Ascending aorta (tissue), 2 donors: ENCODE data around the gene KCNQ5. TPM values are rescaled to one million over a fixed set of nuclear protein-coding genes. Genes with fewer than 3 reads are reported as not detected.

Experiments
- DNase-seq, 2 donors: peaks; one replicate each; pipeline ENCODE4 v3.0.0-alpha.2; 2019; ENCODE audit warnings: low spot score in 2 of 2
- H3K27ac ChIP-seq, 2 donors: fragments of 200-600 bp; sonication (generic); one replicate each; pipeline ENCODE4 v1.5.1; 2016 to 2017; ENCODE audit warnings: mild to moderate bottlenecking in 1 of 2
- H3K27me3 ChIP-seq: fragments of 200-600 bp; sonication (generic); one replicate; pipeline ENCODE4 v1.5.1; 2017
- H3K36me3 ChIP-seq, 2 donors: fragments of 200-600 bp; sonication (generic); one replicate each; pipeline ENCODE4 v1.5.1; 2016
- H3K4me1 ChIP-seq, 2 donors: fragments of 200-600 bp; sonication (generic); one replicate each; pipeline ENCODE4 v1.5.1; 2016 to 2017; ENCODE audit warnings: mild to moderate bottlenecking in 1 of 2
- H3K4me3 ChIP-seq, 2 donors: fragments of 200-600 bp; sonication (generic); one replicate each; pipeline ENCODE4 v1.5.1; 2016 to 2017; ENCODE audit warnings: mild to moderate bottlenecking in 1 of 2
- H3K9me3 ChIP-seq, 2 donors: fragments of 200-600 bp; sonication (generic); one replicate each; pipeline ENCODE4 v1.5.1; 2016
- CTCF ChIP-seq, 3 experiments: fragments of 200-600 bp in 2 of 3; fragments of 450-650 bp in 1 of 3; sonication (generic) in 2 of 3; IDR thresholded peaks; one replicate each; pipeline ENCODE4 v1.5.1; 2016 to 2019; ENCODE audit warnings: antibody characterized with exemption in 3 of 3, mild to moderate bottlenecking in 1 of 3, moderate library complexity in 1 of 3
- intact Hi-C: fragments of 100-400 bp; cut with DNase I; formaldehyde crosslinking; loops from one replicate; pipeline ENCODE4 v1.15.1; 2023
- total RNA-seq: library from RNA; depleted of rRNA; stranded (reverse); fragments of >200 nt; gene quantifications from one replicate; pipeline ENCODE4 v1.1.0, GENCODE V29; 2016

KCNQ5 gene
- total RNA-seq, 1 donor from 2014 or later: 4.5 TPM

GRCh38 chr6:72816022-72816421, 194.2 kb downstream of the KCNQ5 start:
- Histone ChIP-seq H3K36me3 (no peaks in the 10 kb centered on the region), H3K27me3 (no peaks in the 10 kb centered on the region), H3K4me3 (no peak overlapping the region), H3K4me1 (peaks cover 0 to 4% of the 10 kb centered on the region in 2 donors), H3K9me3 (no peaks in the 10 kb centered on the region), H3K27ac (no peak overlapping the region)
- no peak for TF ChIP-seq CTCF (IDR thresholded peaks at IDR 0.05)
- no peak for DNase-seq
- intact Hi-C loops: no loop called here

DNA sequence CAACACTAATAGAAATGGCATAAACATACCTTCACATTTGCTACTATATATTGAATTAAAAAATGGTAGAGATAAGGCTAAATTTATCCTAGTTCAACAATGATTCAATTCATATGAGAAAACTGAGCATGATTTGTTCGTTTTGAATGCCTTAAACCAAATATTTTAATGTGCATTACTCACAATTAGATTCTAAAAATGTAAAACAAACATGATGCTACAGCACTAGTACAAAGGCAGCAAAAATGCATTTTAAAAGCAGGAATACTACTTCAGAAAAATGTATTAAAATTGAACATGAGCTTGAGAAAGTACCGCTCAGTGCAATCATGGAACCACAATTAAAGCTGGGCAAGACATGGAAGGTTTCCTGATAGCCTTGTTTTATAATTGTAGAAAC, 195.3 kb downstream of the KCNQ5 start:
- DNase-seq: no peak
- Histone ChIP-seq H3K27me3 (no peaks in the 10 kb centered on the region), H3K9me3 (no peaks in the 10 kb centered on the region), H3K4me3 (no peak overlapping the region), H3K36me3 (no peaks in the 10 kb centered on the region), H3K27ac (no peak overlapping the region), H3K4me1 (no peaks in the 10 kb centered on the region)
- intact Hi-C loops: no loop called here
- TF ChIP-seq CTCF (IDR thresholded peaks at IDR 0.05): no peak

GRCh38 chr6:72819609-72820008, 197.7 kb downstream of the KCNQ5 start:
- H3K9me3 ChIP-seq: no peaks in the 10 kb centered on the region
- no peak overlapping the region for H3K4me3 ChIP-seq
- DNase-seq: no peak
- intact Hi-C loops: no loop called here
- no peaks in the 10 kb centered on the region for H3K27me3 ChIP-seq
- H3K36me3 ChIP-seq: no peaks in the 10 kb centered on the region
- no peaks in the 10 kb centered on the region for H3K4me1 ChIP-seq
- H3K27ac ChIP-seq: no peak overlapping the region
- no peak for TF ChIP-seq CTCF (IDR thresholded peaks at IDR 0.05)

- Histone ChIP-seq H3K9me3 (no peaks in the 10 kb centered on the region), H3K27me3 (no peaks in the 10 kb centered on the region), H3K4me1 (no peaks in the 10 kb centered on the region), H3K4me3 (no peak overlapping the region), H3K36me3 (no peaks in the 10 kb centered on the region), H3K27ac (no peak overlapping the region)
- TF ChIP-seq CTCF (IDR thresholded peaks at IDR 0.05): no peak
- DNase-seq: no peak
- intact Hi-C loops: no loop called here
Observed at GRCh38 chr6:72820153-72820552, 198.3 kb downstream of the KCNQ5 start.

DNA sequence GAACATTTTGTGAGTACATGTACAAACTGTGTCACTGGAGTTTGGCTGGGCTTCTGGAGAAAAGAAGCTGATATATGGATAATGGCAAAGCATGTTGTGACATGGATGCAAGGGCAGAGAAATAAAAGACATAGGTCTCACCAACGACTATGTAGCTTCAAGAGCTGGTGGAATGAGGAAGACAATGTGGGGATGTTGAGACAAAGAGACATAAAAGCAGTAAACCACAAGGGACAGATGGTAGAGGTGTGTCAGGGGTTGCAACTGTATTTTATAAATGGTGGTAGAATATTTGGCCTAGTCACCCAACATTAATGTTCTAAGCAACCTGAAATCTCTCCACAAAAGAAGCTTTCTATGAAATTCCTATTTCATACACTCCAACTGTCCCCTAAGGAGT, 199.0 kb downstream of the KCNQ5 start:
- no peak for DNase-seq
- no peaks in the 10 kb centered on the region for H3K9me3 ChIP-seq
- H3K4me3 ChIP-seq: no peak overlapping the region
- intact Hi-C loops: no loop called here
- H3K4me1 ChIP-seq: no peaks in the 10 kb centered on the region
- H3K27ac ChIP-seq: no peak overlapping the region
- no peaks in the 10 kb centered on the region for H3K36me3 ChIP-seq
- H3K27me3 ChIP-seq: no peaks in the 10 kb centered on the region
- no peak for TF ChIP-seq CTCF (IDR thresholded peaks at IDR 0.05)

GRCh38 chr6:72822023-72822422, 200.2 kb downstream of the KCNQ5 start:
- DNase-seq: no peak
- no peaks in the 10 kb centered on the region for H3K36me3 ChIP-seq
- intact Hi-C loops: no loop called here

More at GRCh38 chr6:72822023-72822422, 200.2 kb downstream of the KCNQ5 start:
- no peaks in the 10 kb centered on the region for H3K27me3 ChIP-seq
- TF ChIP-seq CTCF (IDR thresholded peaks at IDR 0.05): no peak
- no peak overlapping the region for H3K27ac ChIP-seq
- no peaks in the 10 kb centered on the region for H3K9me3 ChIP-seq
- no peak overlapping the region for H3K4me3 ChIP-seq
- no peaks in the 10 kb centered on the region for H3K4me1 ChIP-seq
